GM19240 (cell line): ENCODE data around the gene KCTD14.
"Not testable (repeated sequence)": the region's sequence is repeated elsewhere in the genome, so short reads cannot be mapped to it uniquely, and the experiment has no call there.

Source experiments
- DNase-seq: peaks from one replicate; pipeline ENCODE4 v3.0.0; 2011; ENCODE audit warnings: low spot score; ENCODE audit not compliant: insufficient read length

KCTD14 gene

GRCh38 chr11:78025378-78025777 lies 2.3 kb upstream of the KCTD14 start:
- DNase-seq: no peak

GRCh38 chr11:78023426-78023825 lies 350 bp upstream of the KCTD14 start:
- DNase-seq: no peak

- no peak for DNase-seq
Measured at GRCh38 chr11:78021611-78022010, 1.5 kb downstream of the KCTD14 start.

GRCh38 chr11:78020246-78020645 lies 2.8 kb downstream of the KCTD14 start:
- no peak for DNase-seq

GRCh38 chr11:78019808-78020207 lies 3.3 kb downstream of the KCTD14 start:
- DNase-seq: no peak

- no peak for DNase-seq
Measured at GRCh38 chr11:78015878-78016277, 7.2 kb downstream of the KCTD14 start.

- not testable (repeated sequence) for DNase-seq
Measured at GRCh38 chr11:78014937-78015520, 8.0 kb downstream of the KCTD14 start.

GRCh38 chr11:78011301-78011700 lies 11.8 kb downstream of the KCTD14 start:
- no peak for DNase-seq

GRCh38 chr11:78010755-78011154 lies 12.3 kb downstream of the KCTD14 start:
- no peak for DNase-seq

- DNase-seq: no peak
Measured at GRCh38 chr11:78010304-78010703, 12.8 kb downstream of the KCTD14 start.

- DNase-seq: no peak
Measured at GRCh38 chr11:78009062-78009461, 14.0 kb downstream of the KCTD14 start.

- no peak for DNase-seq
Measured at GRCh38 chr11:78000193-78000592, 22.9 kb downstream of the KCTD14 start.

GRCh38 chr11:77999446-78000030 lies 23.5 kb downstream of the KCTD14 start:
- no peak for DNase-seq

GRCh38 chr11:77994434-77995362 lies 28.4 kb downstream of the KCTD14 start, which contains the start of gene INTS4:
INTS4 (minus strand) TSS chr11:77994668; CDS start chr11:77994643, 25 bp downstream.
- peak; percentile 91 for DNase-seq

GRCh38 chr11:77993902-77994301 lies 29.2 kb downstream of the KCTD14 start:
- DNase-seq: no peak

GRCh38 chr11:77990981-77991380 lies 32.1 kb downstream of the KCTD14 start:
- no peak for DNase-seq

GRCh38 chr11:77986456-77986855 lies 36.6 kb downstream of the KCTD14 start:
- DNase-seq: not testable (repeated sequence)

- DNase-seq: no peak
Measured at GRCh38 chr11:77981346-77981947, 41.6 kb downstream of the KCTD14 start.

GRCh38 chr11:77968337-77968736 lies 54.7 kb downstream of the KCTD14 start:
- DNase-seq: no peak

GRCh38 chr11:77967753-77968152 lies 55.3 kb downstream of the KCTD14 start:
- DNase-seq: no peak

GRCh38 chr11:77967121-77967520 lies 56.0 kb downstream of the KCTD14 start:
- DNase-seq: no peak

GRCh38 chr11:77966338-77966737 lies 56.7 kb downstream of the KCTD14 start:
- DNase-seq: no peak
